K562 (cell line): Measurements from ENCODE around the gene MPDZ. TPM values are rescaled to one million over a fixed set of nuclear protein-coding genes. Genes with fewer than 3 reads are reported as not detected.

Experiments
- ATAC-seq: fragments of 200-7000 bp; cut with Tn5 transposase; 3 replicates; pipeline ENCODE4 v1.9.1; 2020; ENCODE audit warnings: moderate library complexity
- BruUV-seq: library from RNA; stranded (reverse); fragments of 400-500 nt; replicated peaks from 2 replicates; lab custom pipeline; 2021; lab: Mats Ljungman, UMichigan
- CTCF ChIA-PET: fragments of 300-600 bp; formaldehyde crosslinking; extraction: SDS; loops from one replicate; lab custom pipeline; 2021; ENCODE audit warnings: low intra/inter-chr PET ratio; lab: Yijun Ruan, JAX
- POLR2A ChIA-PET: fragments of 300-600, 350-650 bp; sonication (Branson Sonifier 250); formaldehyde crosslinking; extraction: SDS; loops from one replicate; lab custom pipeline; 2021; ENCODE audit warnings: antibody characterized with exemption, inconsistent platforms; lab: Yijun Ruan, JAX
- DNase-seq, 4 experiments: peaks; one replicate each; pipeline versions ENCODE4 v3.0.0 to v3.0.0-alpha.2; 2011 to 2018; ENCODE audit warnings: low spot score in 3 of 4, mixed read lengths in 3 of 4; ENCODE audit errors: extremely low read depth in 1 of 4
- FAIRE-seq: peaks from 2 replicates; lab custom pipeline; 2011; peaks lifted over from hg19 to GRCh38; lab: Jason Lieb, UNC
- H2AFZ ChIP-seq: 2 replicates; pipeline ENCODE4 v1.6.0; 2011; ENCODE audit warnings: low read depth, low read length, control low read depth, inconsistent platforms
- H3K27ac ChIP-seq: fragments of 200-600 bp; 3 replicates; pipeline ENCODE4 v1.8.0; 2011; ENCODE audit warnings: low read depth, mild to moderate bottlenecking, control low read depth, inconsistent platforms, low read length, moderate library complexity, mixed read lengths; ENCODE audit errors: extremely low read depth
- H3K27me3 ChIP-seq, 2 experiments: fragments of 300-600 bp in 1 of 2; 2 replicates in 1 of 2; 3 replicates in 1 of 2; pipeline versions ENCODE4 v1.6.0 to v1.8.0; 2011; ENCODE audit warnings: inconsistent platforms in 2 of 2, low read length in 2 of 2, mild to moderate bottlenecking in 1 of 2, mixed read lengths in 1 of 2, moderate library complexity in 1 of 2; ENCODE audit not compliant: control insufficient read depth in 2 of 2, insufficient read depth in 2 of 2
- H3K36me3 ChIP-seq: fragments of 300-600 bp; 3 replicates; pipeline ENCODE4 v1.8.0; 2011; ENCODE audit warnings: mild to moderate bottlenecking, low read length, inconsistent platforms; ENCODE audit not compliant: control insufficient read depth, insufficient read depth
- H3K4me1 ChIP-seq, 2 experiments: fragments of 200-600 bp in 1 of 2; replicated peaks in 1 of 2; 2 replicates in 1 of 2; 3 replicates in 1 of 2; pipeline versions ENCODE4 v1.5.1 to v1.8.0; 2011; ENCODE audit warnings: inconsistent platforms in 2 of 2, low read length in 2 of 2, mild to moderate bottlenecking in 1 of 2, mixed read lengths in 1 of 2, moderate library complexity in 1 of 2; ENCODE audit not compliant: control insufficient read depth in 2 of 2, insufficient read depth in 2 of 2
- H3K4me2 ChIP-seq: 2 replicates; pipeline ENCODE4 v1.6.1; 2011; ENCODE audit warnings: low read length, control low read depth, inconsistent platforms, mixed read lengths; ENCODE audit not compliant: insufficient read depth
- H3K4me3 ChIP-seq: fragments of 200-600 bp; sonication (generic), shearing (Covaris generic); 2 replicates; pipeline ENCODE4 v1.5.1; 2016; ENCODE audit warnings: control low read depth, inconsistent platforms
- H3K79me2 ChIP-seq: fragments of 200-600 bp; 3 replicates; pipeline ENCODE4 v1.8.0; 2011; ENCODE audit warnings: low read length, inconsistent platforms; ENCODE audit not compliant: control insufficient read depth, insufficient read depth
- H3K9ac ChIP-seq, 2 experiments: 2 replicates each; pipeline versions ENCODE4 v1.6.0 to v1.6.1; 2011; ENCODE audit warnings: low read depth in 2 of 2, low read length in 2 of 2, control low read depth in 1 of 2, inconsistent platforms in 1 of 2, mild to moderate bottlenecking in 1 of 2, mixed read lengths in 1 of 2; ENCODE audit not compliant: insufficient read depth in 1 of 2
- H3K9me1 ChIP-seq: one replicate; pipeline ENCODE4 v1.6.0; 2011; ENCODE audit warnings: inconsistent platforms, mild to moderate bottlenecking, low read length, moderate library complexity; ENCODE audit not compliant: control insufficient read depth, insufficient read depth
- H3K9me3 ChIP-seq: replicated peaks from 2 replicates; pipeline ENCODE4 v1.5.1; 2011; ENCODE audit warnings: low read depth, low read length, inconsistent platforms; ENCODE audit not compliant: control insufficient read depth, insufficient read depth
- H4K20me1 ChIP-seq: replicated peaks from 2 replicates; pipeline ENCODE4 v1.6.1; 2011; ENCODE audit warnings: low read length, inconsistent platforms, mixed read lengths; ENCODE audit not compliant: control insufficient read depth, insufficient read depth
- CBX2 ChIP-seq: fragments of 200-600 bp; sonication (generic); IDR thresholded peaks from one replicate; pipeline ENCODE4 v1.6.1; 2012; ENCODE audit warnings: mild to moderate bottlenecking, low read length, inconsistent platforms; ENCODE audit not compliant: insufficient read depth, poor library complexity, severe bottlenecking
- CHD1 ChIP-seq: fragments of 200-600 bp; sonication (generic); IDR thresholded peaks from one replicate; pipeline ENCODE4 v1.6.1; 2012; ENCODE audit warnings: mild to moderate bottlenecking, moderate library complexity, low read length, inconsistent platforms
- CHD4 ChIP-seq: fragments of 200-600 bp; sonication (generic); IDR thresholded peaks from 3 replicates; pipeline ENCODE4 v1.6.1; 2012; ENCODE audit warnings: low read depth, mild to moderate bottlenecking, mixed read lengths, low read length, inconsistent platforms; ENCODE audit not compliant: insufficient read depth, insufficient replicate concordance, poor library complexity, severe bottlenecking
- CREM ChIP-seq: IDR thresholded peaks from 2 replicates; pipeline ENCODE4 v1.6.1; 2014; ENCODE audit warnings: antibody characterized with exemption, low read depth
- NCOA1 ChIP-seq: fragments of 450-650 bp; IDR thresholded peaks from 2 replicates; pipeline ENCODE4 v1.6.1; 2016; ENCODE audit warnings: low read depth
- NR0B1 ChIP-seq: fragments of 450-650 bp; IDR thresholded peaks from one replicate; pipeline ENCODE4 v1.6.1; 2018; ENCODE audit warnings: mild to moderate bottlenecking, moderate library complexity; ENCODE audit not compliant: partially characterized antibody
- PYGO2 ChIP-seq: fragments of 450-650 bp; IDR thresholded peaks from 2 replicates; pipeline ENCODE4 v1.6.1; 2016; ENCODE audit warnings: mild to moderate bottlenecking, missing genetic modification characterization, moderate library complexity, missing compliant biosample characterization
- RHOXF2B ChIP-seq: fragments of 250-450 bp; sonication (Bioruptor Pico); conservative IDR thresholded peaks from 2 replicates; pipeline ENCODE4 v1.5.1; 2021
- SP1 ChIP-seq: sonication (generic); formaldehyde crosslinking; IDR thresholded peaks from 2 replicates; pipeline ENCODE4 v1.8.1; 2022; ENCODE audit warnings: mild to moderate bottlenecking, missing genetic modification reagents
- TEAD2 ChIP-seq: fragments of 450-650 bp; IDR thresholded peaks from 2 replicates; pipeline ENCODE4 v1.6.1; 2016; ENCODE audit warnings: missing genetic modification characterization, control low read depth, missing compliant biosample characterization
- in situ Hi-C: fragments of 300-500 bp; cut with MboI; formaldehyde crosslinking; loops from 4 replicates; pipeline ENCODE4 v1.15.0; 2018; ENCODE audit warnings: inconsistent platforms, mixed read lengths
- intact Hi-C: fragments of 100-400 bp; cut with micrococcal nuclease; formaldehyde crosslinking; loops from 2 replicates; pipeline ENCODE4 v1.14.2; 2022
- polyA plus RNA-seq, 8 experiments: library from polyadenylated mRNA; depleted of rRNA in 4 of 8; stranded (reverse) in 5 of 8; unstranded in 3 of 8; fragments of >200 nt; fragmentation: Nextera tagmentation in 2 of 8; fragmentation: Illumina TruSeq in 1 of 8; extraction: Ambion mirVana in 2 of 8; extraction: Trizol in 1 of 8; gene quantifications; 2 replicates each; pipeline versions ENCODE4 v1.2.1 to v1.2.3, GENCODE V29; 2011 to 2014; ENCODE audit warnings: inconsistent platforms in 1 of 8, missing spikeins in 1 of 8
- total RNA-seq, 7 experiments: library from RNA; depleted of rRNA in 6 of 7; stranded (reverse); fragments of >200 nt in 6 of 7; fragmentation: Illumina TruSeq in 2 of 7; extraction: Trizol in 2 of 7; gene quantifications; 2 replicates each; pipeline versions ENCODE4 v1.2.1 to v1.2.3, GENCODE V29; 2011 to 2021; ENCODE audit warnings: low replicate concordance in 1 of 7
- TF ChIP-seq, protein P1 (sequence below): sonication (generic); formaldehyde crosslinking; IDR thresholded peaks from 2 replicates; pipeline ENCODE4 v1.8.0; 2022; ENCODE audit warnings: mild to moderate bottlenecking, missing genetic modification reagents, borderline replicate concordance
- TF ChIP-seq, protein P2 (sequence below): fragments of 250-450 bp; sonication (Bioruptor Pico); IDR thresholded peaks from 2 replicates; pipeline ENCODE4 v1.4.0; 2020; ENCODE audit warnings: mild to moderate bottlenecking, moderate library complexity, borderline replicate concordance

The MPDZ gene
- total and polyA plus RNA-seq, 9 of the 15 experiments (the other 6 are each of a cell fraction or from before 2014, with no cell fraction given) = 3.9 to 13.2 (median 5.7) TPM

DNA sequence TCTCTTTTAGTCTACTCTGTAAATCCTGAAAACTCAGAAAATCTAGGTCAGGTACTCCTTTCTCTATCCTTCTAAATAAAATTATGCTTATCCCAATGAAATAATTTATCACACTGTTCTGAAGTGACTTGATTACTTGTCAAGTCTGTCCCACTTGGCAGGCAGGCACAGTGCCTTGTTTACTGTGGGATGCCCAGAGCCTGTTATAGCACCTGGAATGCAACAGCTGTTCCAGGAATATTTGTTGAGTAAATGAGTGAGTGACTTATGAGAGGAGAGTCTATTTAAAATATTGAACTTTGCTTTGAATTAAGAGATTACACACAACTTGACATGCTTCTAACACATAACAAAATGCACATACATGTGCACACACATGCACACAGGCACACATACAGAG is 130.0 kb downstream of the MPDZ start:
- H2AFZ ChIP-seq = no peak overlapping the region
- DNase-seq = no peak
- in situ Hi-C loops = no loop called here
- no peaks in the 10 kb centered on the region for H3K79me2 ChIP-seq
- H3K9me1 ChIP-seq = no peaks in the 10 kb centered on the region
- H3K4me2 ChIP-seq = no peak overlapping the region
- no peak for ATAC-seq
- BruUV-seq = no TSS peak
- no peaks in the 10 kb centered on the region for H3K4me1 ChIP-seq
- H3K9ac ChIP-seq = no peak overlapping the region
- intact Hi-C loops = no loop called here
- no peak for FAIRE-seq
- H3K27me3 ChIP-seq = no peaks in the 10 kb centered on the region
- H3K36me3 ChIP-seq = no peaks in the 10 kb centered on the region
- H3K9me3 ChIP-seq = no peaks in the 10 kb centered on the region
- no peak overlapping the region for H3K27ac ChIP-seq
- H3K4me3 ChIP-seq = no peak overlapping the region
- ChIA-PET CTCF (no interaction called here), POLR2A (no interaction called here)
- no peaks in the 10 kb centered on the region; the same call in 1 of the 2 replicates for H4K20me1 ChIP-seq
- TF ChIP-seq CREM = no peak
- TF ChIP-seq PYGO2 (tag) = no peak
- TF ChIP-seq, protein P1, sequence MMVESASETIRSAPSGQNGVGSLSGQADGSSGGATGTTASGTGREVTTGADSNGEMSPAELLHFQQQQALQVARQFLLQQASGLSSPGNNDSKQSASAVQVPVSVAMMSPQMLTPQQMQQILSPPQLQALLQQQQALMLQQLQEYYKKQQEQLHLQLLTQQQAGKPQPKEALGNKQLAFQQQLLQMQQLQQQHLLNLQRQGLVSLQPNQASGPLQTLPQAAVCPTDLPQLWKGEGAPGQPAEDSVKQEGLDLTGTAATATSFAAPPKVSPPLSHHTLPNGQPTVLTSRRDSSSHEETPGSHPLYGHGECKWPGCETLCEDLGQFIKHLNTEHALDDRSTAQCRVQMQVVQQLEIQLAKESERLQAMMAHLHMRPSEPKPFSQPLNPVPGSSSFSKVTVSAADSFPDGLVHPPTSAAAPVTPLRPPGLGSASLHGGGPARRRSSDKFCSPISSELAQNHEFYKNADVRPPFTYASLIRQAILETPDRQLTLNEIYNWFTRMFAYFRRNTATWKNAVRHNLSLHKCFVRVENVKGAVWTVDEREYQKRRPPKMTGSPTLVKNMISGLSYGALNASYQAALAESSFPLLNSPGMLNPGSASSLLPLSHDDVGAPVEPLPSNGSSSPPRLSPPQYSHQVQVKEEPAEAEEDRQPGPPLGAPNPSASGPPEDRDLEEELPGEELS (CRISPR knock-in tag) = no peak
- no peak for TF ChIP-seq CHD1
- TF ChIP-seq SP1 = no peak
- no peak for TF ChIP-seq TEAD2 (tag)
- TF ChIP-seq NR0B1 = no peak
- no peak for TF ChIP-seq NCOA1
- no peak for TF ChIP-seq CBX2
- TF ChIP-seq CHD4 = no peak
- TF ChIP-seq, protein P2, sequence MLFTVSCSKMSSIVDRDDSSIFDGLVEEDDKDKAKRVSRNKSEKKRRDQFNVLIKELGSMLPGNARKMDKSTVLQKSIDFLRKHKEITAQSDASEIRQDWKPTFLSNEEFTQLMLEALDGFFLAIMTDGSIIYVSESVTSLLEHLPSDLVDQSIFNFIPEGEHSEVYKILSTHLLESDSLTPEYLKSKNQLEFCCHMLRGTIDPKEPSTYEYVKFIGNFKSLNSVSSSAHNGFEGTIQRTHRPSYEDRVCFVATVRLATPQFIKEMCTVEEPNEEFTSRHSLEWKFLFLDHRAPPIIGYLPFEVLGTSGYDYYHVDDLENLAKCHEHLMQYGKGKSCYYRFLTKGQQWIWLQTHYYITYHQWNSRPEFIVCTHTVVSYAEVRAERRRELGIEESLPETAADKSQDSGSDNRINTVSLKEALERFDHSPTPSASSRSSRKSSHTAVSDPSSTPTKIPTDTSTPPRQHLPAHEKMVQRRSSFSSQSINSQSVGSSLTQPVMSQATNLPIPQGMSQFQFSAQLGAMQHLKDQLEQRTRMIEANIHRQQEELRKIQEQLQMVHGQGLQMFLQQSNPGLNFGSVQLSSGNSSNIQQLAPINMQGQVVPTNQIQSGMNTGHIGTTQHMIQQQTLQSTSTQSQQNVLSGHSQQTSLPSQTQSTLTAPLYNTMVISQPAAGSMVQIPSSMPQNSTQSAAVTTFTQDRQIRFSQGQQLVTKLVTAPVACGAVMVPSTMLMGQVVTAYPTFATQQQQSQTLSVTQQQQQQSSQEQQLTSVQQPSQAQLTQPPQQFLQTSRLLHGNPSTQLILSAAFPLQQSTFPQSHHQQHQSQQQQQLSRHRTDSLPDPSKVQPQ (CRISPR knock-in tag) = no peak
- TF ChIP-seq RHOXF2B (CRISPR knock-in tag) = no peak
